Upper lobe of left lung (tissue), 6 donors: Measurements from ENCODE around the gene CX3CR1. TPM values are rescaled to one million over a fixed set of nuclear protein-coding genes. Genes with fewer than 3 reads are reported as not detected.

Experiments used
- ATAC-seq, 2 donors: fragments of 200-7000 bp; cut with Tn5 transposase; one replicate each; pipeline ENCODE4 v1.9.1; 2022; ENCODE audit warnings: mild to moderate bottlenecking in 2 of 2, moderate library complexity in 2 of 2; ENCODE audit not compliant: low FRiP score in 2 of 2
- DNase-seq, 2 donors: peaks; one replicate each; pipeline ENCODE4 v3.0.0-alpha.2; 2019 to 2020
- H3K27ac ChIP-seq, 4 donors: fragments of 200-600 bp; sonication (generic); one replicate each; pipeline ENCODE4 v1.5.1; 2016 to 2019
- H3K27me3 ChIP-seq, 4 donors: fragments of 200-600 bp; sonication (generic); one replicate each; pipeline ENCODE4 v1.5.1; 2017 to 2019
- H3K36me3 ChIP-seq, 4 donors: fragments of 200-600 bp; sonication (generic); one replicate each; pipeline ENCODE4 v1.5.1; 2016 to 2019
- H3K4me1 ChIP-seq, 4 donors: fragments of 200-600 bp; sonication (generic); one replicate each; pipeline ENCODE4 v1.5.1; 2018 to 2019
- H3K4me3 ChIP-seq, 4 donors: fragments of 200-600 bp; sonication (generic); one replicate each; pipeline ENCODE4 v1.5.1; 2017 to 2019; ENCODE audit warnings: mild to moderate bottlenecking in 2 of 4, moderate library complexity in 1 of 4
- H3K9me3 ChIP-seq, 4 donors: fragments of 200-600 bp; sonication (generic); one replicate each; pipeline ENCODE4 v1.5.1; 2018 to 2019
- EP300 ChIP-seq, 4 donors: sonication (generic); formaldehyde crosslinking; IDR thresholded peaks; one replicate each; pipeline ENCODE4 v1.5.1; 2017; ENCODE audit warnings: antibody characterized with exemption in 4 of 4, control low read depth in 2 of 4
- POLR2A ChIP-seq, 4 donors: fragments of 450-650 bp; IDR thresholded peaks; one replicate each; pipeline ENCODE4 v1.5.1; 2016 to 2017; ENCODE audit warnings: antibody characterized with exemption in 4 of 4, mild to moderate bottlenecking in 2 of 4
- POLR2AphosphoS5 ChIP-seq, 2 donors: sonication (generic); formaldehyde crosslinking; IDR thresholded peaks; one replicate each; pipeline ENCODE4 v1.5.1; 2017; ENCODE audit warnings: antibody characterized with exemption in 2 of 2
- WGBS, 2 donors: methylation state at CpG; one replicate each; pipeline ENCODE4 v1.1.5; 2017 to 2018; 5-methylcytosine and 5-hydroxymethylcytosine counted together
- total RNA-seq, 6 donors: library from RNA; depleted of rRNA in 4 of 6; stranded (reverse); fragments of >200 nt in 4 of 6; gene quantifications; one replicate each; pipeline versions ENCODE4 v1.1.0 to v1.2.1, GENCODE V29; 2016 to 2021
- TF ChIP-seq, protein P1 (sequence below), 6 experiments: fragments of 450-650 bp in 4 of 6; fragments of 200-600 bp in 2 of 6; sonication (generic) in 2 of 6; IDR thresholded peaks; one replicate each; pipeline ENCODE4 v1.5.1; 2016 to 2019; ENCODE audit warnings: antibody characterized with exemption in 6 of 6
- donor health status: DM: no; HTN: no; CAD: no; lungs with moderate emphysema.
- donor health status: DM: no; HTN: yes; CAD: no; lungs with severe emphysema.

Gene CX3CR1
- total RNA-seq, 6 donors from 2014 or later: 0.59 to 15.3 (median 2.5) TPM

DNA sequence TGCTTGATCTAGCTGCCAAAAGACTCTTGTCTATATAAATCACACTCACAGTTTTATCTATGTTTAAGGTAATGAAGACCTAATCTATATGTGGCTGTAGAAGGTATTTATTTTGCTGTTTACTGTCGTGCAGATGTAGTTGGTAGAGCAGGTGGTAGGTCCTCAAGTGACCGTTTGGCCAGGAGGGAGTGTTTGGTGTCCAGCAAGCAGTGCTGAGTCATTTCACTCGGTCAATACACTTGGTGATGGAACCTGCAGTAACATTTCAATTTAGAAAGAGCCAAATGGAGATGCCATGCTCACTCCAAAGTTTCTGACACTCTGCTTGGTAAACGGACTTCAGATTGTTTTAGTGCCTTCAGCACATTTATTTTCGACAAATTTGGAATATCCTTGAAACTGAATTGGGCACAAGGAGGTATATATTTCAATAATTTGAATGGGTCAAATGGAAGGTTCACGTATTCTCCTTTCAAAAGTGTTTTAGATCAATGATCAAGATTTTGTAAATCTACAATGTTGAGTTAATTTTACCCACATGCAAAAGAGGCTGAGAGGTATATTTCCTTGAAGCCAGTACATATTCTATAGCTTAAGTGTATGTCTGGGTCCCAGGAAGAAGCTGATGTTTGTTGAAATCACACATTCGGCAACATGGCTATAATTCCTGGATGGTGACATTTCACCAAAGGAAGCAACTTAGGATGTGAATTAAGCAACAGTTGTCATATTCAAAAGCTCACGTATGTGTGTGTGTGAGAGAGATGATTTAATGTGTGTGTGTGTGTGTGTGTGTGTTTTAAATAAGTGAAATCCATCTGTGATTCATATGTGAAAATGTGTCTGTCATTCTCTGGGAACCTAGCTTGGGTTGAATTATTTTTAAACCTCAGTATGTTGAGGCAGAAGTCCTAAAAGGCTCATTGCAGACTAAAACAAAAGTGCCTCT, 7.7 kb upstream of the CX3CR1 start:
- Histone ChIP-seq H3K4me1 (peaks cover 0 to 8% (median 4%) of the 10 kb centered on the region in 4 donors), H3K27me3 (no peaks in the 10 kb centered on the region), H3K36me3 (no peaks in the 10 kb centered on the region), H3K4me3 (no peak overlapping the region), H3K27ac (no peak overlapping the region), H3K9me3 (no peaks in the 10 kb centered on the region)
- 61 to 67% methylated on average over 8 of the region's 8 CpGs for WGBS, 2 donors
- ATAC-seq (no peak), DNase-seq (no peak)
- TF ChIP-seq POLR2AphosphoS5 (IDR thresholded peaks at IDR 0.05) (no peak), POLR2A (IDR thresholded peaks at IDR 0.05) (no peak), EP300 (IDR thresholded peaks at IDR 0.05) (no peak)
- TF ChIP-seq, protein P1, sequence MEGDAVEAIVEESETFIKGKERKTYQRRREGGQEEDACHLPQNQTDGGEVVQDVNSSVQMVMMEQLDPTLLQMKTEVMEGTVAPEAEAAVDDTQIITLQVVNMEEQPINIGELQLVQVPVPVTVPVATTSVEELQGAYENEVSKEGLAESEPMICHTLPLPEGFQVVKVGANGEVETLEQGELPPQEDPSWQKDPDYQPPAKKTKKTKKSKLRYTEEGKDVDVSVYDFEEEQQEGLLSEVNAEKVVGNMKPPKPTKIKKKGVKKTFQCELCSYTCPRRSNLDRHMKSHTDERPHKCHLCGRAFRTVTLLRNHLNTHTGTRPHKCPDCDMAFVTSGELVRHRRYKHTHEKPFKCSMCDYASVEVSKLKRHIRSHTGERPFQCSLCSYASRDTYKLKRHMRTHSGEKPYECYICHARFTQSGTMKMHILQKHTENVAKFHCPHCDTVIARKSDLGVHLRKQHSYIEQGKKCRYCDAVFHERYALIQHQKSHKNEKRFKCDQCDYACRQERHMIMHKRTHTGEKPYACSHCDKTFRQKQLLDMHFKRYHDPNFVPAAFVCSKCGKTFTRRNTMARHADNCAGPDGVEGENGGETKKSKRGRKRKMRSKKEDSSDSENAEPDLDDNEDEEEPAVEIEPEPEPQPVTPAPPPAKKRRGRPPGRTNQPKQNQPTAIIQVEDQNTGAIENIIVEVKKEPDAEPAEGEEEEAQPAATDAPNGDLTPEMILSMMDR (IDR thresholded peaks at IDR 0.05): no peak

DNA sequence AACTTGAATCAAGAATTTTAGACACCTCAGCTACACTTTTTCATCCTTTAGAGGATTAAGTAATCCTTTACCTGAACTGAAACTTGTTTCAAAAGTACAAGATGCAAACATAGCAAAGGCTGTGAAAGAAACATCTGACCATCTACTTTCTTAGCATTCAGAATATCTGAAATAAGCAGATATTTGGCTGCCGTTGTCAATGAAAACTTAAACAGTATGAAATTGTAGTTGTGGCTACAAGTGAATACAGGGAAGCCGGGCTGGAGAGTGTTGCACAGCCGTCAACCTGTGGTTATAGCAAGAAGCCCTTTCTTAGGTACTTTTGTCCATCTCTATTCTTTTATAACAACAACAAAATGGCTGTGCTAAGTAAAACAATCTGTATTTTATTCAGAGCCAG, 6.9 kb upstream of the CX3CR1 start:
- Histone ChIP-seq H3K9me3 (no peaks in the 10 kb centered on the region), H3K4me3 (no peak overlapping the region), H3K27ac (no peak overlapping the region), H3K36me3 (no peaks in the 10 kb centered on the region), H3K4me1 (peaks cover 0 to 8% (median 4%) of the 10 kb centered on the region in 4 donors), H3K27me3 (no peaks in the 10 kb centered on the region)
- no peak for ATAC-seq
- 78 to 84% methylated on average over 3 of the region's 3 CpGs for WGBS, 2 donors
- no peak for DNase-seq
- TF ChIP-seq, protein P1 (IDR thresholded peaks at IDR 0.05): no peak
- TF ChIP-seq POLR2A (IDR thresholded peaks at IDR 0.05): no peak
- no peak for TF ChIP-seq EP300 (IDR thresholded peaks at IDR 0.05)
- TF ChIP-seq POLR2AphosphoS5 (IDR thresholded peaks at IDR 0.05): no peak

DNA sequence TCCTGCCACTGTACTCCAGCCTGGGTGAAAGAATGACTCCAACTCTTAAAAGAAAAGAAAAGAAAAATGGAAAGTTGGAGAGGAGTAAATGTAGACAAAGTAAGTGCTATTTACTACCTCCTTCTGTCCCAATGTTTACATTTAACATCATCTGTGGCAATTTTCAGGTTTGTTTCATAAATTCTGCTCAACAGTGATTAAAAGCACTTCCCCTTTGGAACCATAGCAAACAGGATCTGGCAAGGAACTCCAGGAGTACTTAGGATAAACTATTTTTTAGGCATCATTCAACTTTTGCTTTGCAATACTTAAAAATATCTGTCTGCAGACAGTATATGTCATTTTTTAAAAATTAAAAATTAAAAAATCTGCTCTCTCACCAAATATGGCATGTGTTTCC, 5.5 kb upstream of the CX3CR1 start:
- H3K27me3 ChIP-seq: no peaks in the 10 kb centered on the region
- H3K4me1 ChIP-seq: peaks cover 0 to 4% (median 3%) of the 10 kb centered on the region in 4 donors
- H3K9me3 ChIP-seq: no peaks in the 10 kb centered on the region
- ATAC-seq: no peak
- TF ChIP-seq POLR2AphosphoS5 (IDR thresholded peaks at IDR 0.05) (no peak), POLR2A (IDR thresholded peaks at IDR 0.05) (no peak), EP300 (IDR thresholded peaks at IDR 0.05) (no peak)
- TF ChIP-seq, protein P1 (IDR thresholded peaks at IDR 0.05): no peak
- no peaks in the 10 kb centered on the region for H3K36me3 ChIP-seq
- no peak for DNase-seq
- H3K27ac ChIP-seq: no peak overlapping the region
- no peak overlapping the region for H3K4me3 ChIP-seq

DNA sequence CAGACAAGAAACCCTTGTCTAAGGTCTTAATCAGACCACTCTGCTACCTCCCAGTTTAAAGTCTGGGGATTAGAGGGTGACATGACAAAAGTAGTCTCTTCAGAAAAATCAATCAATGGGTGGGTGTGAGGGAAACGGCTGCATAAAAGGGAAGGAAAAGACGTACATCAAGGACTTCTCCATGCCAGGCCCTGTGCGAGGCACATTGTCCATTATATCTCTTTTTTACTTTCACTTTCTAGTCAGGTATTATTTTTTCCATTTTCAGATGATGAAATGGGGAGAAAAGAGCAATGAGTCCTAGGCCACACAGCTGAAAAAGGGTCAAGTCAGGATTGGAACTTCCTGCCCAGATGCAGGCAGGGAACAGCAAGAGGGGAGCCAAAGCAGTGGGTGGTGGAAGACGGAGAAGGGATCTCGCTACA, 4.6 kb upstream of the CX3CR1 start:
- no peak for DNase-seq
- no peaks in the 10 kb centered on the region for H3K36me3 ChIP-seq

More for the DNA sequence above, 4.6 kb upstream of the CX3CR1 start:
- no peak for ATAC-seq
- 51 to 59% methylated on average over 5 of the region's 5 CpGs for WGBS, 2 donors
- no peak for TF ChIP-seq EP300 (IDR thresholded peaks at IDR 0.05)
- TF ChIP-seq, protein P1 (IDR thresholded peaks at IDR 0.05): no peak
- TF ChIP-seq POLR2A (IDR thresholded peaks at IDR 0.05): no peak
- no peak for TF ChIP-seq POLR2AphosphoS5 (IDR thresholded peaks at IDR 0.05)
- H3K4me1 ChIP-seq: peaks cover 0 to 10% (median 5%) of the 10 kb centered on the region in 4 donors
- H3K27me3 ChIP-seq: no peaks in the 10 kb centered on the region
- H3K4me3 ChIP-seq: no peak overlapping the region
- H3K27ac ChIP-seq: no peak overlapping the region
- no peaks in the 10 kb centered on the region for H3K9me3 ChIP-seq
